Choroid plexus epithelial cell (primary cell): ENCODE data around the gene FNDC11.

Source experiments
- DNase-seq: peaks from one replicate; pipeline ENCODE4 v3.0.0-alpha.2; 2010; ENCODE audit warnings: low read depth
- H3K4me3 ChIP-seq: 2 replicates; pipeline ENCODE4 v1.5.1; 2011; ENCODE audit warnings: low read depth, mild to moderate bottlenecking, control low read depth, low read length, moderate library complexity
- CTCF ChIP-seq: conservative IDR thresholded peaks from 2 replicates; pipeline ENCODE4 v1.5.1; 2011; ENCODE audit warnings: low read depth, mild to moderate bottlenecking, control low read depth, inconsistent platforms, low read length, moderate library complexity

Gene FNDC11

GRCh38 chr20:63560856-63561609, 7.1 kb downstream of the FNDC11 start:
- no peak overlapping the region for H3K4me3 ChIP-seq

GRCh38 chr20:63561624-63562396, 7.9 kb downstream of the FNDC11 start:
- no peak for TF ChIP-seq CTCF
- DNase-seq, result no peak
- no peak overlapping the region for H3K4me3 ChIP-seq

More at GRCh38 chr20:63560856-63561609, 7.1 kb downstream of the FNDC11 start:
- no peak for DNase-seq
- TF ChIP-seq CTCF, result no peak

- no peak for DNase-seq
- no peak overlapping the region for H3K4me3 ChIP-seq
- TF ChIP-seq CTCF, result no peak
Measured at GRCh38 chr20:63562461-63563224, 8.7 kb downstream of the FNDC11 start.

- no peak overlapping the region for H3K4me3 ChIP-seq
- no peak for TF ChIP-seq CTCF
- DNase-seq, result no peak
Measured at GRCh38 chr20:63563225-63563935, 9.4 kb downstream of the FNDC11 start.

GRCh38 chr20:63564036-63564810, 10.3 kb downstream of the FNDC11 start:
- TF ChIP-seq CTCF, result no peak
- H3K4me3 ChIP-seq, result no peak overlapping the region
- no peak for DNase-seq
